HEK293 (cell line): ENCODE measurements around the gene POU2F2.

Source experiments
- CTCF ChIA-PET: fragments of 350-600 bp; formaldehyde crosslinking; extraction: SDS; loops from one replicate; lab custom pipeline; 2021; ENCODE audit warnings: antibody characterized with exemption; lab: Yijun Ruan, JAX
- POLR2A ChIA-PET: fragments of 300-600 bp; formaldehyde crosslinking; extraction: SDS; loops from one replicate; lab custom pipeline; 2020; ENCODE audit warnings: antibody characterized with exemption, inconsistent platforms; lab: Yijun Ruan, JAX
- H3K27ac ChIP-seq: fragments of 200-500 bp; sonication (Bioruptor generic); 2 replicates; pipeline ENCODE4 v1.5.1; 2014; ENCODE audit warnings: low read depth, low read length, control low read depth, inconsistent platforms; ENCODE audit errors: extremely low read depth
- H3K36me3 ChIP-seq, 2 experiments: fragments of 200-500 bp in 1 of 2; sonication (Bioruptor generic) in 1 of 2; 1 replicate in 1 of 2; 2 replicates in 1 of 2; pipeline ENCODE4 v1.5.1; 2014 to 2017; ENCODE audit warnings: inconsistent platforms in 2 of 2, low read length in 2 of 2; ENCODE audit not compliant: control insufficient read depth in 2 of 2, insufficient read depth in 1 of 2
- H3K4me1 ChIP-seq: fragments of 200-500 bp; sonication (Bioruptor generic); 2 replicates; pipeline ENCODE4 v1.5.1; 2014; ENCODE audit warnings: mild to moderate bottlenecking, low read length, inconsistent platforms; ENCODE audit not compliant: control insufficient read depth, insufficient read depth
- H3K4me3 ChIP-seq: 2 replicates; pipeline ENCODE4 v1.5.1; 2011; ENCODE audit warnings: low read depth, mild to moderate bottlenecking, control low read depth, low read length, moderate library complexity
- H3K9me3 ChIP-seq: fragments of 200-500 bp; sonication (Bioruptor generic); 2 replicates; pipeline ENCODE4 v1.5.1; 2014; ENCODE audit warnings: low read depth, low read length, inconsistent platforms; ENCODE audit not compliant: control insufficient read depth, insufficient read depth
- EGR2 ChIP-seq: fragments of 450-650 bp; formaldehyde crosslinking; IDR thresholded peaks from 2 replicates; pipeline ENCODE4 v1.5.1; 2016; ENCODE audit warnings: low read depth, missing biosample characterization, missing genetic modification characterization
- FEZF1 ChIP-seq: fragments of 450-650 bp; formaldehyde crosslinking; IDR thresholded peaks from 2 replicates; pipeline ENCODE4 v1.5.1; 2016; ENCODE audit warnings: missing biosample characterization, missing genetic modification characterization
- GLI4 ChIP-seq: fragments of 450-650 bp; formaldehyde crosslinking; IDR thresholded peaks from 2 replicates; pipeline ENCODE4 v1.5.1; 2016; ENCODE audit warnings: missing biosample characterization, missing genetic modification characterization
- KLF1 ChIP-seq: fragments of 450-650 bp; formaldehyde crosslinking; IDR thresholded peaks from 2 replicates; pipeline ENCODE4 v1.5.1; 2016; ENCODE audit warnings: missing biosample characterization, missing genetic modification characterization
- KLF8 ChIP-seq: fragments of 450-650 bp; formaldehyde crosslinking; IDR thresholded peaks from 2 replicates; pipeline ENCODE4 v1.5.1; 2016; ENCODE audit warnings: missing biosample characterization, missing genetic modification characterization
- MEIS1 ChIP-seq: sonication (generic); formaldehyde crosslinking; IDR thresholded peaks from 2 replicates; pipeline ENCODE4 v1.8.1; 2022; ENCODE audit warnings: missing genetic modification reagents, mild to moderate bottlenecking, borderline replicate concordance
- MZF1 ChIP-seq: fragments of 450-650 bp; formaldehyde crosslinking; IDR thresholded peaks from 2 replicates; pipeline ENCODE4 v1.5.1; 2017; ENCODE audit warnings: missing biosample characterization, missing genetic modification characterization, borderline replicate concordance
- PRDM6 ChIP-seq: fragments of 450-650 bp; formaldehyde crosslinking; IDR thresholded peaks from 2 replicates; pipeline ENCODE4 v1.5.1; 2017; ENCODE audit warnings: missing biosample characterization, missing genetic modification characterization
- REPIN1 ChIP-seq: fragments of 450-650 bp; formaldehyde crosslinking; IDR thresholded peaks from 2 replicates; pipeline ENCODE4 v1.5.1; 2017; ENCODE audit warnings: missing biosample characterization, missing genetic modification characterization, low read depth
- SCRT2 ChIP-seq: fragments of 450-650 bp; formaldehyde crosslinking; IDR thresholded peaks from 2 replicates; pipeline ENCODE4 v1.5.1; 2016; ENCODE audit warnings: missing biosample characterization, missing genetic modification characterization
- TCF7L2 ChIP-seq: IDR thresholded peaks from 2 replicates; pipeline ENCODE4 v1.6.1; 2011; ENCODE audit warnings: low read depth, mild to moderate bottlenecking, inconsistent platforms, low read length, moderate library complexity, borderline replicate concordance
- ZBTB44 ChIP-seq: fragments of 450-650 bp; IDR thresholded peaks from 2 replicates; pipeline ENCODE4 v1.5.1; 2018; ENCODE audit warnings: missing biosample characterization, mild to moderate bottlenecking, missing genetic modification characterization
- ZBTB48 ChIP-seq: fragments of 450-650 bp; formaldehyde crosslinking; IDR thresholded peaks from 2 replicates; pipeline ENCODE4 v1.5.1; 2016; ENCODE audit warnings: missing biosample characterization, missing genetic modification characterization
- ZBTB7A ChIP-seq: fragments of 450-650 bp; formaldehyde crosslinking; IDR thresholded peaks from 2 replicates; pipeline ENCODE4 v1.5.1; 2016; ENCODE audit warnings: low read depth, missing biosample characterization, missing genetic modification characterization
- ZNF16 ChIP-seq: fragments of 450-650 bp; formaldehyde crosslinking; IDR thresholded peaks from 2 replicates; pipeline ENCODE4 v1.5.1; 2016; ENCODE audit warnings: low read depth, missing biosample characterization, missing genetic modification characterization
- ZNF221 ChIP-seq: fragments of 450-650 bp; formaldehyde crosslinking; IDR thresholded peaks from 2 replicates; pipeline ENCODE4 v1.5.1; 2017; ENCODE audit warnings: missing biosample characterization, missing genetic modification characterization, borderline replicate concordance
- ZNF426 ChIP-seq: fragments of 450-650 bp; formaldehyde crosslinking; IDR thresholded peaks from 2 replicates; pipeline ENCODE4 v1.5.1; 2017; ENCODE audit warnings: missing biosample characterization, missing genetic modification characterization, mild to moderate bottlenecking, inconsistent platforms, moderate library complexity
- ZNF48 ChIP-seq: fragments of 450-650 bp; formaldehyde crosslinking; IDR thresholded peaks from 2 replicates; pipeline ENCODE4 v1.5.1; 2016; ENCODE audit warnings: missing biosample characterization, missing genetic modification characterization
- ZNF521 ChIP-seq: fragments of 450-650 bp; formaldehyde crosslinking; IDR thresholded peaks from 2 replicates; pipeline ENCODE4 v1.5.1; 2017; ENCODE audit warnings: missing biosample characterization, mild to moderate bottlenecking, missing genetic modification characterization
- ZNF544 ChIP-seq: fragments of 450-650 bp; formaldehyde crosslinking; IDR thresholded peaks from 2 replicates; pipeline ENCODE4 v1.5.0; 2017; ENCODE audit warnings: missing biosample characterization, missing genetic modification characterization
- ZNF558 ChIP-seq: fragments of 450-650 bp; formaldehyde crosslinking; IDR thresholded peaks from 2 replicates; pipeline ENCODE4 v1.5.1; 2016; ENCODE audit warnings: missing biosample characterization, missing genetic modification characterization
- ZNF626 ChIP-seq: fragments of 450-650 bp; sonication (Bioruptor Pico); formaldehyde crosslinking; IDR thresholded peaks from 2 replicates; pipeline ENCODE4 v1.5.1; 2018; ENCODE audit warnings: missing biosample characterization, missing genetic modification characterization, inconsistent platforms
- ZNF747 ChIP-seq: fragments of 450-650 bp; formaldehyde crosslinking; IDR thresholded peaks from 2 replicates; pipeline ENCODE4 v1.5.1; 2016; ENCODE audit warnings: missing biosample characterization, missing genetic modification characterization
- ZNF776 ChIP-seq: fragments of 450-650 bp; formaldehyde crosslinking; IDR thresholded peaks from 2 replicates; pipeline ENCODE4 v1.5.0; 2017; ENCODE audit warnings: missing biosample characterization, missing genetic modification characterization, borderline replicate concordance
- ZNF785 ChIP-seq: fragments of 450-650 bp; formaldehyde crosslinking; IDR thresholded peaks from 2 replicates; pipeline ENCODE4 v1.5.1; 2016; ENCODE audit warnings: missing biosample characterization, missing genetic modification characterization
- ZNF843 ChIP-seq: fragments of 450-650 bp; formaldehyde crosslinking; IDR thresholded peaks from 2 replicates; pipeline ENCODE4 v1.5.1; 2016; ENCODE audit warnings: missing biosample characterization, missing genetic modification characterization

The POU2F2 gene

GRCh38 chr19:42150911-42151361 lies 18.7 kb upstream of the POU2F2 start:
- Histone ChIP-seq H3K4me3 (no peak overlapping the region), H3K27ac (no peak overlapping the region), H3K36me3 (no peaks in the 10 kb centered on the region), H3K9me3 (no peaks in the 10 kb centered on the region), H3K4me1 (no peaks in the 10 kb centered on the region)
- CTCF ChIA-PET = interaction anchor here (1.4 kb wide), 1 partner anchor 18 kb away, joined by 3 read pairs; no protein-coding TSS in a partner anchor
- POLR2A ChIA-PET = no interaction called here
- no peak for TF ChIP-seq ZNF785 (tag by site-specific recombination)
- no peak for TF ChIP-seq ZNF544 (tag by site-specific recombination)
- no peak for TF ChIP-seq EGR2 (tag by site-specific recombination)
- no peak for TF ChIP-seq MEIS1 (CRISPR knock-in tag)
- no peak for TF ChIP-seq ZBTB48 (tag by site-specific recombination)

GRCh38 chr19:42150364-42150763 lies 18.1 kb upstream of the POU2F2 start:
- H3K4me1 ChIP-seq = no peaks in the 10 kb centered on the region
- H3K36me3 ChIP-seq = no peaks in the 10 kb centered on the region
- no peak for TF ChIP-seq SCRT2 (tag by site-specific recombination)
- no peak for TF ChIP-seq ZNF48 (tag by site-specific recombination)
- TF ChIP-seq ZNF221 (tag by site-specific recombination) = no peak
- TF ChIP-seq KLF8 = no peak
- TF ChIP-seq ZNF426 (tag by site-specific recombination) = no peak
- TF ChIP-seq ZNF544 (tag by site-specific recombination) = no peak
- TF ChIP-seq KLF1 (tag by site-specific recombination) = no peak
- no peak for TF ChIP-seq ZNF521
- no peak for TF ChIP-seq ZNF776 (tag by site-specific recombination)
- TF ChIP-seq REPIN1 = no peak
- TF ChIP-seq ZNF626 (tag by site-specific recombination) = no peak
- TF ChIP-seq GLI4 (tag by site-specific recombination) = no peak
- no peak for TF ChIP-seq ZNF747
- TF ChIP-seq ZBTB7A (tag by site-specific recombination) = no peak
- no peaks in the 10 kb centered on the region for H3K9me3 ChIP-seq
- POLR2A ChIA-PET = interaction anchor here (0.5 kb wide), 1 partner anchor 49 kb away, joined by 3 read pairs; no protein-coding TSS in a partner anchor
- CTCF ChIA-PET = interaction anchor here (0.7 to 1.4 kb wide), 2 partner anchors 12 to 18 kb away, joined by 3 read pairs; no protein-coding TSS in a partner anchor
- no peak overlapping the region for H3K27ac ChIP-seq
- no peak overlapping the region for H3K4me3 ChIP-seq

- 0 out of 2 replicates have a peak overlapping the region, but pooled peaks have one; percentile 9 for H3K27ac ChIP-seq
- ChIA-PET POLR2A (interaction anchor here (0.5 kb wide), 1 partner anchor 48 kb away, joined by 3 read pairs; no protein-coding TSS in a partner anchor), CTCF (interaction anchor here (0.7 to 1.4 kb wide), 2 partner anchors 11 to 17 kb away, joined by 3 read pairs; no protein-coding TSS in a partner anchor)
- TF ChIP-seq PRDM6 (tag by site-specific recombination) (no peak), TCF7L2 (no peak), MZF1 (tag by site-specific recombination) (no peak), ZBTB44 (tag by site-specific recombination) (no peak), ZNF558 (tag by site-specific recombination) (no peak), FEZF1 (tag by site-specific recombination) (no peak), ZNF16 (tag by site-specific recombination) (no peak), ZNF843 (no peak)
Measured at GRCh38 chr19:42149447-42150202, 17.4 kb upstream of the POU2F2 start.

More at GRCh38 chr19:42149447-42150202, 17.4 kb upstream of the POU2F2 start:
- H3K9me3 ChIP-seq = no peaks in the 10 kb centered on the region
- no peaks in the 10 kb centered on the region for H3K36me3 ChIP-seq
- H3K4me1 ChIP-seq = no peaks in the 10 kb centered on the region
- H3K4me3 ChIP-seq = no peak overlapping the region
